Erythroblast (primary cell): ENCODE data around the gene CCL20.

Experiments used
- GATA1 ChIP-seq: IDR thresholded peaks from 2 replicates; pipeline ENCODE4 v1.6.1; 2011; ENCODE audit warnings: low read depth, mild to moderate bottlenecking, control low read depth, low read length, moderate library complexity
- POLR2A ChIP-seq: IDR thresholded peaks from 2 replicates; pipeline ENCODE4 v1.6.1; 2011; ENCODE audit warnings: mild to moderate bottlenecking, low read length

DNA sequence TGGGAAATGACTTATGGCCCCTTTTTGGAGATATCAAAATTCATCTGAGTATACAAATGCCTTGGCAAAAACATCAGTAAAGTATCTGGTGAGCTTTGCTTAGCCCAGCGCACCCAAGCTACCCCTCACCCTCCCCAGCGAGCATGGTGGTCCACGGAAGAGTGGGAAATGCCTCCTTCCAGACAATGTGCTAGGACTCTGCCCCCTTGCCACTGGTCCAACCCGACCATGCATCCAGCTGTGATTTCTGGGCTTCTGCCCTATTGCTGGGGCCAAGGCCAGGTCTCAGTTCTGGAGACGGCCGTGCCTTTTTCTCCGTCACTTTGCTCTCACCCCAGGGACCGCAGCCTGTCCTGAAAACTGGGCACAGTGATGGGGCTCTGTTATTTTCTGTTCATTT is 31.8 kb upstream of the CCL20 start:
- no peak for TF ChIP-seq POLR2A
- TF ChIP-seq GATA1, result no peak
